Tibial nerve (tissue), 4 donors: ENCODE measurements around the gene NR1D1.

Experiments used
- CTCF ChIP-seq, 5 experiments: fragments of 200-600 bp in 3 of 5; fragments of 450-650 bp in 2 of 5; sonication (generic) in 3 of 5; IDR thresholded peaks; one replicate each; pipeline ENCODE4 v1.5.1; 2016 to 2019; ENCODE audit warnings: antibody characterized with exemption in 5 of 5, mild to moderate bottlenecking in 3 of 5, moderate library complexity in 2 of 5
- EP300 ChIP-seq, 2 donors: sonication (generic); formaldehyde crosslinking; IDR thresholded peaks; one replicate each; pipeline ENCODE4 v1.6.1; 2017; ENCODE audit warnings: antibody characterized with exemption in 2 of 2, mild to moderate bottlenecking in 1 of 2
- POLR2A ChIP-seq, 2 donors: fragments of 450-650 bp; IDR thresholded peaks; one replicate each; pipeline ENCODE4 v1.6.1; 2017; ENCODE audit warnings: antibody characterized with exemption in 2 of 2, mild to moderate bottlenecking in 2 of 2, moderate library complexity in 2 of 2

- no peak for TF ChIP-seq CTCF (IDR thresholded peaks at IDR 0.05)
- TF ChIP-seq POLR2A (IDR thresholded peaks at IDR 0.05) = no peak
- no peak for TF ChIP-seq EP300 (IDR thresholded peaks at IDR 0.05)
Observed at GRCh38 chr17:40072735-40073346, 27.5 kb downstream of the NR1D1 start.
